NCI-H2227 treated with DMSO at 0.1 percent for 48 hours (cell line): Measurements from ENCODE around the gene C22orf15.
"Not testable (repeated sequence)": the region's sequence is repeated elsewhere in the genome, so short reads cannot be mapped to it uniquely, and the experiment has no call there.

ENCODE experiments used
- DNase-seq: peaks from one replicate; lab custom pipeline; 2025; lab: John Stamatoyannopoulos, UW

Gene C22orf15

GRCh38 chr22:23762842-23763578 lies at the start of gene C22orf15:
C22orf15 (plus strand) TSS chr22:23762990; CDS start chr22:23763307, 317 bp downstream.
- no peak for DNase-seq

GRCh38 chr22:23713696-23714595 lies 48.8 kb upstream of the C22orf15 start:
- no peak for DNase-seq

GRCh38 chr22:23714596-23715578 lies 47.9 kb upstream of the C22orf15 start:
- DNase-seq = no peak

DNA sequence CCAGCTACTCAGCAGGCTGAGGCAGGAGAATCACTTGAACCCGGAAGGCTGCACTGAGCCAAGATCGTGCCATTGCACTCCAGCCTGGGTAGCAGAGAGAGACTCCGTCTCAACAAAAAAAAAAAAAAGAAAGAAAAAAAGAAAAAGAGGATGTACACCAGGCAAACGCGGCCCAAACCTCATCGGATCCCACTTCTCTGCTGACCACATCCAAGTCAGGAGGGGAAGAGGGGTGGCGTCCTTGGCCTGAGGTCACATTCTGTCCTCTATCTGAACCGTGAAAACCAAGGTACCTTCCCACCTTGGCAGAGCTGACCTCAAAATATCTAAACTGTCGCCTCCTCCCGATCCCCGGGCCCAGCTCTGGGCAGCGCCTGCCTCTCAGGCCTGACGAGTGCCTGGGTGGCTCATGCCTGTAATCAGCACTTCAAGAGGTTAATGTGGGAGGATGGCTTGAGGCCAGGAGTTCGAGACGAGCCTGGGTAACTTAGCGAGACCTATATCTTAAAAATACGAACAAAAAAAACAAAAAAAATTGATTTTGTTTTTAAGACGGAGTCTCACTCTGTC lies 46.9 kb upstream of the C22orf15 start:
- DNase-seq = no peak

GRCh38 chr22:23716811-23717801 lies 45.7 kb upstream of the C22orf15 start:
- peak; percentile 75 for DNase-seq

GRCh38 chr22:23718371-23719165 lies 44.2 kb upstream of the C22orf15 start:
- DNase-seq = no peak

GRCh38 chr22:23720855-23721254 lies 41.9 kb upstream of the C22orf15 start:
- DNase-seq = no peak

- DNase-seq = no peak
Measured at GRCh38 chr22:23722160-23722559, 40.6 kb upstream of the C22orf15 start.

DNA sequence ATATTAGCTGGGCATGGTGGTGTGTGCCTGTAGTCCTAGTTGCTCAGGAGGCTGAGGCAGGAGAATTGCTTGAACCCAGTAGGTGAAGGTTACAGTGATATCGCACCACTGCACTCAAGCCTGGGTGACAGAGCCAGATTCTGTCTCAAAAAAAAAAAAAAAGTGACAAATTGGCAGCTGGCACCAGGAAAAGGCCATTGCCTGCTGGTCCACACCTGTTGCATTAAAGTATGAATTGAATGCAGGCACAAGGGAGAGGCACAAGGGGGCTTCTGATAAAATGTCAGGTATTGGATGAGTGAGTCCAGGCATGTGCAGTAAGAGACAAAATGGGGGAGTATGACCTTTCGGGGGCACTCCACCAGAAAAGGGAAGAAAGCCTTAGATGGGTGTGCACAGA lies 40.1 kb upstream of the C22orf15 start:
- DNase-seq = no peak

DNA sequence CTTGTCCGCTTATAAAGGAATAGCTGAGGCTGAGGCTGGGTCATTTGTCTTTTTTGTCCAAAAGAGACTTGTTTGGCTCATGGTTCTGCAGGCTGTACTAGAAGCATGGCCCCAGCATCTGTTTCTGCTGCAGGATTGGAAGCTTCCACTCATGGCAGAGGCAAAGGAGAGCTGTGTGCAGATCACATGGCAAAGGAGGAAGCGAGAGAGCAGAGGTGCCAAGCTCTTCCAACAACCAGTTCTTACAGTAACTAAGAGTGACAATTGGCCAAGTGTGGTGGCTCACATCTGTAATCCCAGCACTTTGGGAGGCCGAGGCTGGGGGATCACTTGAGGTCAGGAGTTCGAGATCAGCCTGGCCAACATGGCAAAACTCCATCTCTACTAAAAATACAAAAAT lies 34.7 kb upstream of the C22orf15 start:
- DNase-seq = not testable (repeated sequence)

GRCh38 chr22:23737696-23738095 lies 25.1 kb upstream of the C22orf15 start:
- DNase-seq = no peak

- DNase-seq = no peak
Measured at GRCh38 chr22:23742505-23743264, 20.1 kb upstream of the C22orf15 start.

- no peak for DNase-seq
Measured at GRCh38 chr22:23743303-23743705, 19.5 kb upstream of the C22orf15 start.

GRCh38 chr22:23744001-23744400 lies 18.8 kb upstream of the C22orf15 start:
- DNase-seq = no peak

- no peak for DNase-seq
Measured at GRCh38 chr22:23744485-23744884, 18.3 kb upstream of the C22orf15 start.

DNA sequence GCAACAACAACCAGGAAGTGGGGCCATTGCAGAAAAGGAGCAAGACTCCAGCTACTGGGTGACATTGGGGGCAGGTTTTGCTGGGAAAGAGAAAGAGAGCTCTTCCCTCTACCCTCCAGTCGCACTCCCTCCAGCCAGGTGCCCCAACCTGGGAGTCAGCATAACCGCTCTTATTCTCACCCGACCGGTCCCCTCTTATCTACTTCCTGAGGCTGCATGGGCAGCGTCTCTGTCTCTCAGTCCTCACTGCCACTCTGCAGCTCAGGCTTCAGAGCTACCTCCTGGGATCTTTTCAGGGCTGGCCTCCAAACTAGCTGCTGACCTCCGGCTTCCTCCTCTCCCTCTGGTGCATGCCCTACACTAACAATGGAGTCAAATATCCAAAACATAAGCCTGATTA lies 17.0 kb upstream of the C22orf15 start:
- DNase-seq = no peak

- peak; percentile 24 for DNase-seq
Measured at GRCh38 chr22:23749841-23750301, 12.9 kb upstream of the C22orf15 start.

DNA sequence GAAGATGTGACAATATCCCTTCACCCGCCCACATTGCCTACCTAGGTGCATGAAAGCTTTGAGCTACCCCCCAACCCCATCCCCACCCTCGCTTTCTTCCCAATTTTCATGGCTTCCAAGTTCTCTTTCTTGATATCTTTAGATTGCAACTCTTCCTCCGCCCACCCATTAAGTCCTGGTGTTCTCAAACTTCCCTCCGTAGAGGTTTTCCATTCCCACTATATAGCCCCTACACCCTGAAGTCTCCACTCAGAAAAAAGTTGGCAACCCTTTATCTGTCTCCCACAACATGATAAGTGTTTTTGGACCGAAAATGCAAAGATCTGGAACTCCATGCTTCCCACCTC lies 12.4 kb upstream of the C22orf15 start:
- no peak for DNase-seq
